ENCODE data around the gene HIVEP3.

- TF ChIP-seq, protein P1, sequence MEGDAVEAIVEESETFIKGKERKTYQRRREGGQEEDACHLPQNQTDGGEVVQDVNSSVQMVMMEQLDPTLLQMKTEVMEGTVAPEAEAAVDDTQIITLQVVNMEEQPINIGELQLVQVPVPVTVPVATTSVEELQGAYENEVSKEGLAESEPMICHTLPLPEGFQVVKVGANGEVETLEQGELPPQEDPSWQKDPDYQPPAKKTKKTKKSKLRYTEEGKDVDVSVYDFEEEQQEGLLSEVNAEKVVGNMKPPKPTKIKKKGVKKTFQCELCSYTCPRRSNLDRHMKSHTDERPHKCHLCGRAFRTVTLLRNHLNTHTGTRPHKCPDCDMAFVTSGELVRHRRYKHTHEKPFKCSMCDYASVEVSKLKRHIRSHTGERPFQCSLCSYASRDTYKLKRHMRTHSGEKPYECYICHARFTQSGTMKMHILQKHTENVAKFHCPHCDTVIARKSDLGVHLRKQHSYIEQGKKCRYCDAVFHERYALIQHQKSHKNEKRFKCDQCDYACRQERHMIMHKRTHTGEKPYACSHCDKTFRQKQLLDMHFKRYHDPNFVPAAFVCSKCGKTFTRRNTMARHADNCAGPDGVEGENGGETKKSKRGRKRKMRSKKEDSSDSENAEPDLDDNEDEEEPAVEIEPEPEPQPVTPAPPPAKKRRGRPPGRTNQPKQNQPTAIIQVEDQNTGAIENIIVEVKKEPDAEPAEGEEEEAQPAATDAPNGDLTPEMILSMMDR (IDR thresholded peaks at IDR 0.05), result no peak
- TF ChIP-seq EZH2 (IDR thresholded peaks at IDR 0.05) (no peak), EZH2phosphoT487 (IDR thresholded peaks at IDR 0.05) (no peak)
Measured at GRCh38 chr1:41581216-41582003, 337.3 kb downstream of the HIVEP3 start.
